Bronchial epithelial cell (primary cell): ENCODE measurements around the gene FOXP4. TPM values are rescaled to one million over a fixed set of nuclear protein-coding genes. Genes with fewer than 3 reads are reported as not detected.
A peak's percentile ranks its signal among the peaks of the same experiment; 100 is the strongest.

Experiments
- DNase-seq: peaks from one replicate; pipeline ENCODE4 v3.0.0-alpha.2; 2010; ENCODE audit warnings: low read depth
- FAIRE-seq: peaks from 2 replicates; lab custom pipeline; 2011; peaks lifted over from hg19 to GRCh38; lab: Jason Lieb, UNC
- H3K27me3 ChIP-seq: 2 replicates; pipeline ENCODE4 v1.5.1; 2011; ENCODE audit warnings: low read length; ENCODE audit not compliant: control insufficient read depth, insufficient read depth
- H3K36me3 ChIP-seq: 2 replicates; pipeline ENCODE4 v1.5.1; 2011; ENCODE audit warnings: low read length; ENCODE audit not compliant: control insufficient read depth, insufficient read depth
- H3K4me3 ChIP-seq: 2 replicates; pipeline ENCODE4 v1.5.1; 2011; ENCODE audit warnings: mild to moderate bottlenecking, low read depth, low read length, control low read depth
- total RNA-seq: library from RNA; depleted of rRNA; stranded (reverse); fragments of >200 nt; gene quantifications from 2 replicates; pipeline ENCODE4 v1.2.1, GENCODE V29; 2014
- TF ChIP-seq, protein P1 (sequence below): IDR thresholded peaks from 2 replicates; pipeline ENCODE4 v1.5.1; 2011; ENCODE audit warnings: mild to moderate bottlenecking, moderate library complexity, low read length, control low read depth, inconsistent platforms; ENCODE audit not compliant: insufficient read depth, severe bottlenecking

Gene FOXP4
- total RNA-seq, 1 donor from 2014 or later, result 2.1 TPM

DNA sequence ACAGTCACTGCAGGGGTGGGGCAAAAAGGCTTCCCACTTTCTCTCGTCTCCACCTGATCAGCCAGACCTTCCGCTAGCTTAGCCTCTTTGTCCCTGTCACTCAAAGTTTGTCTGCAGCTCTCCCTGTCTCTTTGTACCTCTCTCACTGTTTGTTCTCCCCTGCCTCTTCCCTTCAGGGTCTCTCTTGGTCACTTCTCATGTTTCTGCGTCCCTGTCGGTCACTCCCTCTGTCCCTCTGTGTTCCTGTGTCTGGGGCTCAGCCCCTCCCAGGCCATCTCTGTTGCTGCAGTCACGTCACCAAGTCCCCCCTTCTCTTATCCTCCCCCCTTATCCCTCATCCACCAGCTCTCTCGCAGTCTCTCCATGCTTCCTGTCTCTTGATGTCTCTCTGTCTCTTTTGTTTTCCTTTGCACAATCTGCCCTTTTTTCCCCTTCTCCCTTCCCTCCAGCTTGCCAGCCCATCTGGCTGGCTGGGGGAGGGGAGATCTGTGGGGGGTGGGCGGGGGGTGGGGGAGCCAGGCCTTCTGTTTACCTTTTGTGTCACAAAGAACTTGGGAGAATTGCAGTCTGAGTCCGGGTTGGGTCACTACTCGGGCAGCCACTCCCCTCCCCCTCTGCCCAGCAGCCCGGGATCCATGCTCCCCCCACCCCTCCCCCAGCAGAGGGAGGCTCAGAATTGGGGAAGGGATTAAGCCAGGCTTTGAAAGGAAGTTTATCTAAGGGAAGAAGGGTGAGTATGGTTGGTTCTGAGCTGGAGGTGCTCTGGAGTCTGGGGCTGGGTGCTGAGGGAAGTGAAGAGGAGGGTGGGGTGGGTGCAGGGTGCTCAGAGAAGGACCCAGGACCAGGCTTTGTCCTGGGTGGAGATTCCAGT is 32.3 kb downstream of the FOXP4 start:
- no peak overlapping the region for H3K4me3 ChIP-seq
- FAIRE-seq (peak; percentile 52), DNase-seq (no peak)
- no peaks in the 10 kb centered on the region for H3K27me3 ChIP-seq
- TF ChIP-seq, protein P1, sequence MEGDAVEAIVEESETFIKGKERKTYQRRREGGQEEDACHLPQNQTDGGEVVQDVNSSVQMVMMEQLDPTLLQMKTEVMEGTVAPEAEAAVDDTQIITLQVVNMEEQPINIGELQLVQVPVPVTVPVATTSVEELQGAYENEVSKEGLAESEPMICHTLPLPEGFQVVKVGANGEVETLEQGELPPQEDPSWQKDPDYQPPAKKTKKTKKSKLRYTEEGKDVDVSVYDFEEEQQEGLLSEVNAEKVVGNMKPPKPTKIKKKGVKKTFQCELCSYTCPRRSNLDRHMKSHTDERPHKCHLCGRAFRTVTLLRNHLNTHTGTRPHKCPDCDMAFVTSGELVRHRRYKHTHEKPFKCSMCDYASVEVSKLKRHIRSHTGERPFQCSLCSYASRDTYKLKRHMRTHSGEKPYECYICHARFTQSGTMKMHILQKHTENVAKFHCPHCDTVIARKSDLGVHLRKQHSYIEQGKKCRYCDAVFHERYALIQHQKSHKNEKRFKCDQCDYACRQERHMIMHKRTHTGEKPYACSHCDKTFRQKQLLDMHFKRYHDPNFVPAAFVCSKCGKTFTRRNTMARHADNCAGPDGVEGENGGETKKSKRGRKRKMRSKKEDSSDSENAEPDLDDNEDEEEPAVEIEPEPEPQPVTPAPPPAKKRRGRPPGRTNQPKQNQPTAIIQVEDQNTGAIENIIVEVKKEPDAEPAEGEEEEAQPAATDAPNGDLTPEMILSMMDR, result no peak
- H3K36me3 ChIP-seq, result no peaks in the 10 kb centered on the region

DNA sequence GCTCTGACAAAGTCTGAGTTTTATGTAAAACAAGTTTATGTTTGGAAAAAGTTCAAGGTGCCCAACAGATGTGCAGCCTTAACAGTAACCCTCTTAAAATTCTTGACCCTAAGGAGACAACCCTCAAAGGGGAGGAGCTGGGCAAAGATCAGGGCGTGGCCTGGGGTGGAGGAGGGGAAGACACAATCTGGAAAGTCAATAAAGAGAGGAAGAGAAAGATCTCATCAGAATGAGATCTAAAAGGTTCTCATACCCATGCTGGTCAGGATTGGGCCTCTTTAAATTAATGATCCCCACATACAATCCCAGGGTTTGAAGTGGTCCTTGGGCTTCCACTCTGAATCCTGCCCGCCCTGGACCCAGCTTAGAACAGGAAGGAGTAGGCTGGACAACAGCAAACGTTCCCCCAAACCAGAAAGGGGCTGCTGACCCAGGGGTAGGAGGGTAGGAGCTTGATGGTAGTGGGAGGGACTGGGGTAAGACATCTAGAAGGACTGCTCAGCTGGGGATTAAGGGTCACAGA is 33.0 kb downstream of the FOXP4 start:
- Histone ChIP-seq H3K27me3 (no peaks in the 10 kb centered on the region), H3K36me3 (no peaks in the 10 kb centered on the region), H3K4me3 (no peak overlapping the region)
- FAIRE-seq (no peak), DNase-seq (no peak)
- TF ChIP-seq, protein P1, result no peak

GRCh38 chr6:41580690-41581089 is 34.5 kb downstream of the FOXP4 start:
- no peak for FAIRE-seq
- no peak overlapping the region for H3K4me3 ChIP-seq
- H3K27me3 ChIP-seq, result no peaks in the 10 kb centered on the region
- TF ChIP-seq, protein P1, result no peak
- DNase-seq, result no peak
- peaks cover 3% of the 10 kb centered on the region for H3K36me3 ChIP-seq

DNA sequence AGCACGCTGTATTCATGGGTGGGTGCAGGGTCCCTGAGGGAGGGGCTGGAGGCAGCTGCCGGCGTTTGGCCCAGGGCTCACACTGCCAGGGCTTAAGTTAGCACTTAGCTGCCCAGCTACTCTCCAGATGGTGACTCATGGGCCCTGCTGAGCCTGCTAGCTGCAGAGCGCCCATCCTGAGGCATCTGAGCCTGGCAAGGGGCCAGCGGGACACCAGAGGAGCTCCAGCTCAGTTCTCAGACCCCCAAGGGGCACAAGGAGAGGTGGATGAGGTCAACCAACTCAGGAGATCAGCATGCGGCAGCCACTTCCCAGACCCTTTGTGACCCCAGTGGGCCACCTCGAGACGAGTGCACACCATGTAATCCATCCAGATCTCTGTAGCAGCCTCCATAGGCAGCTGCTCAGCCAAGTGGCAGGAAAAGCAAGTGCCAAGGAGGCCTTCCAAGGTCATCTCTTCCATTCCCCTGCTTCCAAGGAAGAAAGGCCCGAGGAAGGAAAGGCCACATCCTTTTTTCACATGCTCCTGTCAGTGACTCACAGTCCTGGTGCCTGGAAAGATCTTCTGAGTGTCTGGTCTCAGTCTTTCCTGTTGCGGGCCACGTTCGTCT is 35.3 kb downstream of the FOXP4 start:
- FAIRE-seq, result peak; percentile 23
- DNase-seq, result peak; percentile 72
- Histone ChIP-seq H3K4me3 (no peak overlapping the region), H3K36me3 (peaks cover 4% of the 10 kb centered on the region), H3K27me3 (no peaks in the 10 kb centered on the region)
- TF ChIP-seq, protein P1, result no peak

DNA sequence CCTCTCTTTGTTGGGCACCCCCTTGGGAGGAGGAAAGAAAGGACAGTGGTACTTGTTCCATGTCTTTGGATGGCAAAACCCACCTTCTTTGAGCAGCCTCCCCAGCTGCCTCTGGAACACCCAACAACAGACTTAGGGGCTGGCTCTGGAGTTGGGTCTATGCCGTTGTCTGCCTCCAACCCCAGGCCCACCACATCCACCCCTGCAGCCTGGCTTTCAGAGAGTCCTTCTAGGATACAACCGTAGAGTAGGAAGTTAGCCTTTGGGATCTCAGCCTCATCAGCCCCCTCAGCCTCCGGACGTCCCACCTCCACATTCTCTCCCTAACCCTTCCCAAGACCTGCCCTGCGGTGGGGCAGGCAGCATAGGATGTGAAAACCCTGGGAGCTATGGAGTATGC is 36.4 kb downstream of the FOXP4 start:
- TF ChIP-seq, protein P1, result no peak
- FAIRE-seq (no peak), DNase-seq (no peak)
- Histone ChIP-seq H3K36me3 (peaks cover 7% of the 10 kb centered on the region), H3K4me3 (no peak overlapping the region), H3K27me3 (no peaks in the 10 kb centered on the region)
